ENCODE data around the gene KLRB1. TPM values are rescaled to one million over a fixed set of nuclear protein-coding genes. Genes with fewer than 3 reads are reported as not detected.
"Not testable (repeated sequence)": the region's sequence is repeated elsewhere in the genome, so short reads cannot be mapped to it uniquely, and the experiment has no call there.

Gene KLRB1
- polyA plus RNA-seq, 1 of the 3 experiments (the other 2 are of a cell fraction), result not detected

DNA sequence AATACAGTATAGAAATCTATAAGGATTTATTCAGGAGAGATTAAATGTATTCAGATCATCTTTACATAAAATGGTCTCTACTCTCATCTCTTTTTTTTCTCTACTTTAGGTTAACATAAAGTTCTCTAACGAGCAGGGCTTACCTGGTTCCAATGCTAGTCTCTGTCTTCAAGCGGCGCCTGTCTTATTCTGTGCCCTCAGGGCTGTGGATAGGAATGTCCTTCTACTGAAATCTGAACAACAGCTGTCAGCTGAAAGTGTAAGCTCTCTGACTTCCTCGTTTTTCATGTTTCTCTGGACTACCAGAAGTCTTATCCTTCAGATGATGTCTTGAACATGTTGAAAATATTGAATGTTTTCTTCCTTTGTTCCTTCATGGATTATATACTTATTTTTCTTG lies 62.2 kb downstream of the KLRB1 start:
- H3K4me3 ChIP-seq (ENCODE audit: low read depth in 2 of 2, low read length in 1 of 2); H3K9me2 ChIP-seq; H3K4me1 ChIP-seq (ENCODE audit: control insufficient read depth in 1 of 2, insufficient read depth in 2 of 2, low read depth in 1 of 2, low read length in 1 of 2); H3F3A ChIP-seq (replicated peaks; ENCODE audit: insufficient read depth); DNase-seq; CTCF ChIA-PET; H4K20me1 ChIP-seq (ENCODE audit: insufficient read depth); H3K27me3 ChIP-seq (ENCODE audit: insufficient read depth); H3K36me3 ChIP-seq (replicated peaks in 1 of 2; ENCODE audit: control insufficient read depth in 1 of 2, insufficient read depth in 2 of 2, low read length in 1 of 2); H3K79me2 ChIP-seq (ENCODE audit: insufficient read depth); H3K27ac ChIP-seq (ENCODE audit: low read depth in 2 of 2, low read length in 1 of 2); H3K9me3 ChIP-seq; POLR2A ChIA-PET; H2AFZ ChIP-seq (ENCODE audit: low read depth); H3K4me2 ChIP-seq; H3K9ac ChIP-seq: not testable (repeated sequence)
- WGBS (ENCODE audit: low lambda C conversion rate), result 69% methylated on average over 4 of the region's 4 CpGs

Small RNAs within 50 kb of the gene (small RNA-seq; reads per million reads assigned to genes)
- gene AC010186.4 (0 to 1.1 (median 0) reads per million in 7 experiments), gene RNU6-700P (0 reads per million in 7 experiments)

Other genes with a start within 250 kb of the KLRB1 start
- gene CLEC2D, start 61.8 kb upstream of the KLRB1 start, polyA plus RNA-seq (2012; rRNA removed), result 0.81 and 1.5 TPM in 2 replicates
- gene CLECL1, start 125.2 kb upstream of the KLRB1 start, polyA plus RNA-seq (2012; rRNA removed), result not detected in 2 replicates
- gene CD69, start 153.0 kb upstream of the KLRB1 start, polyA plus RNA-seq (2012; rRNA removed), result not detected in 2 replicates
- not detected in 2 replicates for gene KLRF1, start 219.6 kb upstream of the KLRB1 start, polyA plus RNA-seq (2012; rRNA removed)

All from SK-N-SH (cell line).